ENCODE results near the gene NCAM1.

DNA sequence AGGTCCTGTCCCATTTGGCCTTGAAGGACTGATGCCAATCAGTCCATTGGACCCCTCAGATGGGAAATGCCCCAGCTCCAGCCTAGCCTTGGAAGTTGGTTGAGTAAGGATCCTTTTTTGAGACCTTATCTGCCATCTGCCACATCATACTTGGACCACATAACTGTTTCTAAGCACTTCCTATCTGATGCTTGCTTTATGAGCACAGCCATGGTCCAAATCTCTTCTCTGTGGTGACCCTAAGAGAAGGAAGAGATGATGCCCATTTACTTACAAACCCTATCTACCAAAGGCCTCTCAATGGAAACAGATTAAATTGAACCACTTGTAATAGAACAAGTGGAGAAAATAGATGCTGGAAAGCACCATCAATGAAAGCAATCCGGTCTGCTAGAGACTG is 299.3 kb downstream of the NCAM1 start:
- no peak for TF ChIP-seq EP300 (IDR thresholded peaks at IDR 0.05; ENCODE audit: low read depth)
- TF ChIP-seq, protein P1, sequence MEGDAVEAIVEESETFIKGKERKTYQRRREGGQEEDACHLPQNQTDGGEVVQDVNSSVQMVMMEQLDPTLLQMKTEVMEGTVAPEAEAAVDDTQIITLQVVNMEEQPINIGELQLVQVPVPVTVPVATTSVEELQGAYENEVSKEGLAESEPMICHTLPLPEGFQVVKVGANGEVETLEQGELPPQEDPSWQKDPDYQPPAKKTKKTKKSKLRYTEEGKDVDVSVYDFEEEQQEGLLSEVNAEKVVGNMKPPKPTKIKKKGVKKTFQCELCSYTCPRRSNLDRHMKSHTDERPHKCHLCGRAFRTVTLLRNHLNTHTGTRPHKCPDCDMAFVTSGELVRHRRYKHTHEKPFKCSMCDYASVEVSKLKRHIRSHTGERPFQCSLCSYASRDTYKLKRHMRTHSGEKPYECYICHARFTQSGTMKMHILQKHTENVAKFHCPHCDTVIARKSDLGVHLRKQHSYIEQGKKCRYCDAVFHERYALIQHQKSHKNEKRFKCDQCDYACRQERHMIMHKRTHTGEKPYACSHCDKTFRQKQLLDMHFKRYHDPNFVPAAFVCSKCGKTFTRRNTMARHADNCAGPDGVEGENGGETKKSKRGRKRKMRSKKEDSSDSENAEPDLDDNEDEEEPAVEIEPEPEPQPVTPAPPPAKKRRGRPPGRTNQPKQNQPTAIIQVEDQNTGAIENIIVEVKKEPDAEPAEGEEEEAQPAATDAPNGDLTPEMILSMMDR (IDR thresholded peaks at IDR 0.05): no peak
- TF ChIP-seq POLR2A (IDR thresholded peaks at IDR 0.05): no peak
- no peak for TF ChIP-seq POLR2AphosphoS5 (IDR thresholded peaks at IDR 0.05)

Measured in transverse colon (tissue), 4 donors.